HG03565 (cell line): Measurements from ENCODE around the gene ANO7.

Experiments used
- ATAC-seq: cut with Tn5 transposase; IDR thresholded peaks from one replicate; pipeline ENCODE4 v1.9.1; 2021; ENCODE audit warnings: mild to moderate bottlenecking, moderate library complexity; ENCODE audit not compliant: unreplicated experiment

The ANO7 gene

GRCh38 chr2:241241669-241242068 lies 53.2 kb downstream of the ANO7 start:
- no peak for ATAC-seq

- ATAC-seq, result no peak
These were observed 53.8 kb downstream of the ANO7 start for GRCh38 chr2:241242306-241242705.

- no peak for ATAC-seq
These were observed 55.9 kb downstream of the ANO7 start for GRCh38 chr2:241244368-241244767.

GRCh38 chr2:241248289-241248688 lies 59.8 kb downstream of the ANO7 start:
- ATAC-seq, result no peak

GRCh38 chr2:241248897-241249296 lies 60.4 kb downstream of the ANO7 start:
- ATAC-seq, result no peak

- ATAC-seq, result no peak
These were observed 61.2 kb downstream of the ANO7 start for GRCh38 chr2:241249654-241250053.

GRCh38 chr2:241252778-241253475 lies 64.5 kb downstream of the ANO7 start:
- ATAC-seq, result no peak

GRCh38 chr2:241254904-241255351 lies 66.5 kb downstream of the ANO7 start:
- ATAC-seq, result no peak

GRCh38 chr2:241255542-241256167 lies 67.2 kb downstream of the ANO7 start:
- no peak for ATAC-seq

GRCh38 chr2:241256168-241256545 lies 67.7 kb downstream of the ANO7 start:
- ATAC-seq, result no peak

- ATAC-seq, result no peak
These were observed 69.0 kb downstream of the ANO7 start for GRCh38 chr2:241257419-241258032.

GRCh38 chr2:241258505-241259280 lies 70.2 kb downstream of the ANO7 start:
- no peak for ATAC-seq

- no peak for ATAC-seq
These were observed 72.4 kb downstream of the ANO7 start for GRCh38 chr2:241260911-241261310.

GRCh38 chr2:241261628-241262027 lies 73.2 kb downstream of the ANO7 start:
- ATAC-seq, result no peak

GRCh38 chr2:241263061-241263460 lies 74.6 kb downstream of the ANO7 start:
- no peak for ATAC-seq

GRCh38 chr2:241265506-241265905 lies 77.0 kb downstream of the ANO7 start:
- no peak for ATAC-seq

- no peak for ATAC-seq
These were observed 79.0 kb downstream of the ANO7 start for GRCh38 chr2:241267249-241268067.

- no peak for ATAC-seq
These were observed 79.8 kb downstream of the ANO7 start for GRCh38 chr2:241268306-241268705.

- ATAC-seq, result no peak
These were observed 80.4 kb downstream of the ANO7 start for GRCh38 chr2:241268716-241269445.
